ENCODE measurements around the gene TCF7L1.

- TF ChIP-seq POLR2A (IDR thresholded peaks at IDR 0.05; ENCODE audit: low read length) = no peak
- TF ChIP-seq GATA1 (IDR thresholded peaks at IDR 0.05; ENCODE audit: low read depth, low read length) = no peak
Observed at GRCh38 chr2:85185431-85185940, 52.3 kb downstream of the TCF7L1 start.

Data from erythroblast (primary cell).